ENCODE results near the gene GHR.
"Not testable (repeated sequence)": the region's sequence is repeated elsewhere in the genome, so short reads cannot be mapped to it uniquely, and the experiment has no call there.

GHR gene

DNA sequence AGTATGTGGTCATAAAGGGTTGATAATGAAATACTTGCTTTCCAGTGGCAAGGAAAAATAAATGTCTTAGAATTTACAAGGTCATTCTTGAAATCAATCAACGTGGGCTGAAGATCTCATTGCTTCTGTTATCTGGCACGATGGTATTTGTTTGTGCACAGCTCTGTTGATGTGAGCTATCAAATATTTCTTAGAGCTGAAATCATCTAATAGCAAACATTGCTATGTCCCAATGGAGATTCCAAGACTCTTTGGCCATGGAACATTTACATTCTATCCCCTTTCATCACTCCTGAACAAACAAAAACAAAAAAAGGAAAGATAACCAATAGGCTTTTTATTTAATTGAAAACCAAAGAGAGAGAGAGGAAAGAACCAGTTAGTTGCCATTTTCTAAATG, 221.9 kb downstream of the GHR start:
- DNase-seq (ENCODE audit: low spot score), result no peak

- DNase-seq (ENCODE audit: low spot score), result no peak
These were observed 224.8 kb downstream of the GHR start for GRCh38 chr5:42648036-42648435.

GRCh38 chr5:42648915-42649314, 225.7 kb downstream of the GHR start:
- DNase-seq (ENCODE audit: low spot score), result no peak

GRCh38 chr5:42650084-42650483, 226.8 kb downstream of the GHR start:
- no peak for DNase-seq (ENCODE audit: low spot score)

GRCh38 chr5:42653705-42654104, 230.5 kb downstream of the GHR start:
- DNase-seq (ENCODE audit: low spot score), result no peak

- DNase-seq (ENCODE audit: low spot score), result no peak
These were observed 231.4 kb downstream of the GHR start for GRCh38 chr5:42654645-42655044.

- no peak for DNase-seq (ENCODE audit: low spot score)
These were observed 232.9 kb downstream of the GHR start for GRCh38 chr5:42655982-42656650.

GRCh38 chr5:42656651-42657015, 233.4 kb downstream of the GHR start:
- DNase-seq (ENCODE audit: low spot score), result no peak

DNA sequence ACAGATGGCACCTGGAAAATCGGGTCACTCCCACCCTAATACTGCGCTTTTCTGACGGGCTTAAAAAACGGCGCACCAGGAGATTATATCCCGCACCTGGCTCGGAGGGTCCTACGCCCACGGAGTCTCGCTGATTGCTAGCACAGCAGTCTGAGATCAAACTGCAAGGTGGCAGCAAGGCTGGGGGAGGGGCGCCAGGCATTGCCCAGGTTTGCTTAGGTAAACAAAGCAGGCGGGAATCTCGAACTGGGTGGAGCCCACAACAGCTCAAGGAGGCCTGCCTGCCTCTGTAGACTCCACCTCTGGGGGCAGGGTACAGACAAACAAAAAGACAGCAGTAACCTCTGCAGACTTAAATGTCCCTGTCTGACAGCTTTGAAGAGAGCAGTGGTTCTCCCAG, 236.6 kb downstream of the GHR start:
- not testable (repeated sequence) for DNase-seq (ENCODE audit: low spot score)

DNA sequence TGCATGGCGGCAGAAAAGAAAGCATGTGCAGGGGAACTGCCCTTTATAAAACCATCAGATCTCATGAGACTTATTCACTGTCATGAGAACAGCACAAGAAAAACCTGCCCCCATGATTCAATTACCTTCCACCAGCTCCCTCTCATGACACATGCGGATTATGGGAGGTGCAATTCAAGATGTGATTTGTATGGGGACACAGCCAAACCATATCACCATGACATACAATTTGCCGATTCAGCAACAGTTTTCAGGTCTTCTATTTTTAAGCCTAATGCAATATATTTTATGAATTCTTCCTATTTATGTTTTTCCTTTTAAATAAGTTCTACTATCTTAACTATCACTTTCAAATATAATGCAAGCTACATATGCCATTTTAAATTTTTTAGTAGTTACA, 242.6 kb downstream of the GHR start:
- DNase-seq (ENCODE audit: low spot score), result no peak

DNA sequence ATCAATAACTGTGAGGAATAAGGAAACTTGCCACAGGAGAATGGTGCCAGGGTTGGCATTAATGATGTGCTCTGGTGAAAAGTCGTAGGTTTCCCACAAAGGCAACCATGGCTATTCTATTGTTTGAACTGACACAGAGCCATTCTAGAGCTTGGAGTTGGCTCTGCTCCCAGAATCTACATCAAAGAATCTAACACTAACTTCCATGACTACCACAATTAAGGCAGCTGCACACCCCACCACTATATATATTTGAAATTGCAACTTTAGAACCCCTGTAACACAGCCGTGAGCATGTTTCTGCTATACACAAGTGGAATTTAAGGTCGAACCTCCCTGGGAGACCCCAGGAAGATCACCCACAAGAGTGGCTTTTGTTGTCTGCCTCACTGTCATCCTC, 243.6 kb downstream of the GHR start:
- DNase-seq (ENCODE audit: low spot score), result no peak

GRCh38 chr5:42668254-42668653, 245.0 kb downstream of the GHR start:
- DNase-seq (ENCODE audit: low spot score), result no peak

GRCh38 chr5:42672925-42673324, 249.7 kb downstream of the GHR start:
- no peak for DNase-seq (ENCODE audit: low spot score)

DNA sequence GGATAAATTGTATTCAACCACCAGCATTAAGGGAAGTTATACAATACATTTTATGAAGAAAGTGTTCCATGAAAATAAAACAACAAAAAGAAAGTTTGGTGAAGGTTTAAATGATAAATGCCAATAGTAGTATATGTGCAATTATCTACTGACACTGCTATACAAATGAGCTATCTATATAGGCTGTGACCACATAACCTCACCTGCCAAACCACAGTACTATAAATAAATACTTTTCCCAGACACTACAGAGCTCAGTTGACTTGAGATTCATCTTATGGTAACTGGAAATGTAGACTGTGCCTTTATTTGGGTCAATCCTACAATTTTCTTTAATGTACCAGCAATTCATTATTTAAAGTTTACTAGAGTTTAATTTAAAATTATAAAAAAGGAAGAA, 252.4 kb downstream of the GHR start:
- DNase-seq (ENCODE audit: low spot score), result no peak

- no peak for DNase-seq (ENCODE audit: low spot score)
These were observed 253.1 kb downstream of the GHR start for GRCh38 chr5:42676362-42676761.

DNA sequence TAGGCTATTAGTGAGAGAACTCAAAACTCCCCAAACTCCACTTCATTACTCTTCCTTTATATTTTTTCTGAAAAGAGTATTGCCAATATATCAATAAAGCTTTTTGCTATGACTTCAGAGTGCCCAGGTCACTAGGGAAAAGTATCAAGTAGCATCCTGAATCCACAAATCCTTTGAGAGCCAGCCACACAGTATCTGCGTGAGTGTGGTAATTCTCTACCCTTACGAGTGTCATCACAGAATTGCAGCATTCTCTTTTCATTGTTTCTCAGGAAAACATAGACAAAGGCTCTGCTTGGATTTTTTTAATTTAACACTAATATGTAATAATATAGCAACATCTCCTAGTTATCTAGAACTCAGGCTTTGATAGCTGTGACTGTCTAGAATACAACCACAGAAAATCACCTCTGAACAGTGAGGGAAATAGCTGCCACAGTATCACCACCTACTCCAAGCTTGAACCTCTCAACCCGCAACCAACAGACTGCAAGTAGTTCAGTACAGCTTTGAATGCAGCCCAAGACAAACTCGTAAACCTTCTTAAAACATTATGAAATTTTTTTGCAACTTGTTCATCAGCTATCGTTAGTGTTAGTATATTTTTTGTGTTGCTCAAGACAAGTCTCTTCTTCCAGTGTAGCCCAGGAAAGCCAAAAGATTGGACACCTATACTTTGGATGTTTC, 254.1 kb downstream of the GHR start:
- no peak for DNase-seq (ENCODE audit: low spot score)

- DNase-seq (ENCODE audit: low spot score), result no peak
These were observed 256.8 kb downstream of the GHR start for GRCh38 chr5:42680046-42680445.

- DNase-seq (ENCODE audit: low spot score), result not testable (repeated sequence)
These were observed 261.8 kb downstream of the GHR start for GRCh38 chr5:42685078-42685477.

DNA sequence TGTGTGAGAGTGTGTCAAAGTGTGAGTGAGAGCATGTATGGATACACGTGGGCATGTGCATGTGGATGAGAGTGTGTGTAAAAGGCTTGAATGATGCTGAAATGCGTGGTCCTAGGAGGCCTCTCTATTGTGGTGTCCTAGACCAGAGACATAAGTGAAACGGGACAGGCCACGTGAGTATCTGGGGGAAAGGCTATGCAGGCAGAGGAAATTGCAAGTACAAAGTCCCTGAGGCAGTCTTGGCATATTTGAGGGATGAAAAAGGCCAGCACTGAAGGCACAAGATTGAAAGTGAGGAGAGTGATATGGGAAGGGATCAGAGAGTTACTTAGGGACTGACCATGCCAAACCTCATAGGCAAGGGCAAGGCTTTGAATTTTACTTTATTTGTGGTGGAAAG, 266.2 kb downstream of the GHR start:
- no peak for DNase-seq (ENCODE audit: low spot score)

- no peak for DNase-seq (ENCODE audit: low spot score)
These were observed 268.2 kb downstream of the GHR start for GRCh38 chr5:42691413-42691937.

DNA sequence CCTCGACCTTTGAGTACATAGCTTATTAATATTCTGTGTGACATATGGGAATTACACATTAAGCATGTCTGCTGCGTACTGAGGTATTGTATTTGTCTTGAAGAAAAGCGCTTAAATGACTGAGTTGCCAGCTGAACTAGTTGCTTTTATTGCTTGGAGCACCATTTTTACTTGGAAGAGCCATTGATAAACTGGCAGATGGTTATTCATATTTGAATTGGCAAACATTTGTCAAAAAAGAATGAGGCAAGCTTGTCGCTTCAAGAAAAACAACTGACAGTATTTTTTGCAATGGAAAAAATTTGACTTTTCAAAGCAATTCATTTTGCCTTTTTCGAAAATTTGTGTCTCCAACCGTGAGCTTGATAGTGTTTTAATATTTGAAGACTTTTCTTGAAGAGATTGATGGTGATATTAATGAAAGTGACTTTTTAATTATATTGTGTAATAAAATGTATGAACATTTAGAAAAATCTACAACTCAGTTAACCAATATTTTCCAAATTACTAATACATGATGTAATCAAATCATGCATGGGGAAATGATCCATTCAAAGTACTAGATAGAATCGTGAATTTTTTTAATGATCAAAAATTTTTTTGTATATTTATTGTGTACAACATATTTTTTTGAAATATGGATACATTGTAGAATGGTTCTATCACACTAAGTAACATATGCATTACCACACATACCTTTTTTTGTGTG, 278.3 kb downstream of the GHR start:
- DNase-seq (ENCODE audit: low spot score), result no peak

DNA sequence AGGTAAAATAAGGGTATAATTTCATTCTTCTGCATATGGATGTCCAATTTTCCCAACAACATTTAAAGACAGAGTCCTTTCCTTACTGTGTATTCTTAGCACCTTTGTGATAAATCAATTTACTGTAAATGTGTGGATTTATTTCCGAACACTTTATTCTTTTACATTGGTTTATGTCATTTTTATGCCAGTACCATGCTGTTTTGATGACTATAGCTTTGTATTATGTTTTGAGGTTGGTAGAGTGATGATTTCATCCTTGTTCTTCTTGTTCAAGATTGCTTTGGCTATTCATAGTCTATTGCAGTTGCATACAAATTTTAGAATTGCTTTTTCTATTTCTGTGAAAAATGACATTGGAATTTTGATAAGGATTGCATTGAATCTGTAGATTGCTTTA, 280.0 kb downstream of the GHR start:
- DNase-seq (ENCODE audit: low spot score), result no peak

GRCh38 chr5:42715785-42716184, 292.5 kb downstream of the GHR start:
- DNase-seq (ENCODE audit: low spot score), result no peak
